ENCODE results near the gene PTBP1.
A peak's percentile ranks its signal among the peaks of the same experiment; 100 is the strongest.
"Not testable (repeated sequence)": the region's sequence is repeated elsewhere in the genome, so short reads cannot be mapped to it uniquely, and the experiment has no call there.

PTBP1 gene

DNA sequence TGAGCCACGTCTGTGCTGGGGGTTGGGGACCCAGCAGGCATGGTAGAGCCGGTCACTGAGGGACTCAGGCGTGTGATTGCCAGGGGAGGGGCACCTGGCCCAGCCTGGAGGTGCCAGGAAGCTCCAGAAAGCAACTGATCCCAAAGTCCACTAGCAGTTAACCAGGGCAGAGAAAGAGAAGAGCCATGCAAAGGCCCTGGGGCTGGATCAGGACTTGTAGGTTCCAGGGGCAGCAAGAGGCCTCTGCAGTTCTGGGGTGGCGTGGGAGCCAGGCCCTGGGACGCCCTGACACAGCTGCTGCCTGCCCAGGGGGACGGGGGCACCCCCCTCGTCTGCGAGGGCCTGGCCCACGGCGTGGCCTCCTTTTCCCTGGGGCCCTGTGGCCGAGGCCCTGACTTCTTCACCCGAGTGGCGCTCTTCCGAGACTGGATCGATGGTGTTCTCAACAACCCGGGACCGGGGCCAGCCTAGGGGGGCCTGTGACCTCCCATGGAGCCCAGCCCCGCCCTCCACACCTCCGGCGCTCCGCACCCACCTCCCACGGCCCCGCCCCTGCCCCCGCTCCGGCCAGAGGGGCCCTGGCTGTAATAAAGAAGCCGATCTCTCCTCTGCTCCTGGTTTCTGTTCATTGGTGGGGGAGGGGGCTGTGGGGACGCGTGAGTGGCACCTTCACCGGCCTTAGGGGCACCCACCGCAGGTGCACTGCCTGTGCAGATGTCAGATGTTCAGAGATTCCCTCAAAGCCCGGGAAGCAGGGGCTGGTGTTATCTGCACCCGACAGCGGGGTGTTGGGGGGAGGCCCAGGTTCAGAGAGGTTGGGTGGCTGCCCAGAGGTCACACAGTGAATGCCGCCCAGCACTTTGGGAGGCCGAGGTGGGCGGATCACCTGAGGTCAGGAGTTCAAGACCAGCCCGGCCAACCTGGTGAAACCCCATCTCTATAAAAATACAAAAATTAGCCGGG lies 34.4 kb downstream of the PTBP1 start:
- DNase-seq: no peak

DNA sequence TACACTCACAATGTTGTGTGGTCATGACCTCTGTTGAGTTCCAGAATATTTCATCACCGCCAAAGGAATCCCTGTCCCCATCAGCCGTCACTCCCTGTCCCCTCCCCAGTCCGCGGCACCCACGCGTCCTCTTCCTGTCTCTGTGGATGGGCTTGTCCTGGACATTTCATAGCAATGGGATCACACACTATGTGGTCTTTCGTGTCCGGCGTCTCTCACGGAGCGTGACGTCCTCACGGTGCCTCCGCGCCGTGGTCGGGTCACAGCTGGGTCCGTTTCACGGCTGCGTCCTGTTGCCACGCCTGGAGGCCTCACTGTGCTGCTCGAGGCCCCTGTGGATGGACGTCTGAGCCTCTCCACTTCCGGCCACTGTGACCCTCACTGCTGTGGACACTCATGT lies 37.0 kb downstream of the PTBP1 start:
- no peak for DNase-seq

DNA sequence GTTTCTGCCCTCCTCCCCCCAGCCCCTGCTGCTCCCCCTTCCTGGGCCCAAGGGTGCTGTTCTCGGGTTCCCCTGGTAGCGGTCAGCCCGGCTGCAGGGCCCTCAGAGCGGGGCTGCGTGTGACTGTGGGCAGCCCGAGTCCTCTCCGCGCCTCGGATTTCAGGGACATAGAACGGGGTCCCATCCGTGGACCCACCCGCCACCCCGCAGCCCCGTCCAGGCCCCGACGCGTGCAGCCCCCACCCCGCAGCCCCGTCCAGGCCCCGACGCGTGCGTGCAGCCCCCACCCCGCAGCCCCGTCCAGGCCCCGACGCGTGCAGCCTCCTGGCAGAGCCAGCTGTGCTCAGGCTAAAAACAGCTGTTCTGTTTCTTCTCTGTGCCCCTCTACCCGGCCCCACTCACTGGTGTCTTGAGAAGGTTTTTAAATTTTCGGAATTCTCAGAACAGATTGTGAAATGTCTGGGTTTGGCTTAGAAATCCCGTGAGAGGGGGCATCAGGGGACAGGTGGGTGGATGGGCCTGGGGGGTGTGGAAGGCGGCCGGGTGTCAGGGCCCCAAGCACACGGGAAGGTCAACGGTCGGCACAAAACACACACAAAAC lies 38.1 kb downstream of the PTBP1 start:
- DNase-seq: no peak

DNA sequence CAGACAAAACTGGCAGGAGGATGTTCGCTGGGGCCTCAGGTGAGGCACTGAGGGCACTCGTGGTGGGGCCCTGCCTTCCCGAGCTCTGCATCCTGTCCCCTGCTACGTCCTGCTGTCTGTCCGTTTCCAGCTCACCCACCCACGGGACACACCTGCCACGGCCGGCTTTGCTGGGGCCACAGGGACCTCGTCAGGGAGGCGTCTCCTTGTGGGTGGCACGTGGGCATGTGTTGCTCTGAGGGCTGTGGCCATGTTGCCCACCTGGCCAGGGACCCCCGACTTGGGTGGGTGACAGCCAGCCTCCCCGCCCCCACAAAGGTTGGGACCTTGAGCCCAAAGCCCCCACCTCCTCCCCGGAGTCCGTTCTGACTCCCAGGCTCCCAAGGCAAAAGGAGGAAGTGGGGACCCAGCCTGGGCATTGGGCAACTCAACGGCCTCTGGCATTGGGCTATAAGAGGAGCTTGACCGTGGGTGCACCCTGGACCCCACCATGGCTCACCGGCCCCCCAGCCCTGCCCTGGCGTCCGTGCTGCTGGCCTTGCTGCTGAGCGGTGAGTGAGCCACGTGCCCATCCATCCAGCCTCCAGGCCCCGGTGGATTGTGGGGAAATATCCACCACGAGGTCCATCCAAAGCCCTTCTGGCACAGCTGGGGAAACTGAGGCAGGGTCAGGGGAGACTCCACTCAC lies 43.4 kb downstream of the PTBP1 start, which contains the start of gene PRTN3:
TSS of gene PRTN3 (plus strand) at position 481 of the 688 bp plus-strand sequence. CDS start at position 491, 10 bp downstream.
- DNase-seq: no peak

DNA sequence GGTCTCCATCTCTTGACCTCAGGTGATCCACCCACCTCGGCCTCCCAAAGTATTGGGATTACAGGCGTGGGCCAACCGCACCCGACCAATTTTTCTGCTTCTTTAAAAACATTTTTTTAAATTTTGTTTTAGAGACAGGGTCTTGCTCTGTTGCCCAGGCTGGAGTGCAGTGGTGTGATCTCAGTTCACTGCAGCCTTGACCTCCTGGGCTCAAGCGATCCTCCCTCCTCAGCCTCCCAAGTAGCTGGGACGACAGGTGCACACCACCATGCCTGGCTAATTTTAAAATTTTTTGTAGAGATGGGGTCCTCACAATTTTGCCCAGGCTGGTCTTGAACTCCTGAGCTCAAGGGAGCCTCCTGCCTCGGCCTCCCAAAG lies 45.5 kb downstream of the PTBP1 start:
- not testable (repeated sequence) for DNase-seq

DNA sequence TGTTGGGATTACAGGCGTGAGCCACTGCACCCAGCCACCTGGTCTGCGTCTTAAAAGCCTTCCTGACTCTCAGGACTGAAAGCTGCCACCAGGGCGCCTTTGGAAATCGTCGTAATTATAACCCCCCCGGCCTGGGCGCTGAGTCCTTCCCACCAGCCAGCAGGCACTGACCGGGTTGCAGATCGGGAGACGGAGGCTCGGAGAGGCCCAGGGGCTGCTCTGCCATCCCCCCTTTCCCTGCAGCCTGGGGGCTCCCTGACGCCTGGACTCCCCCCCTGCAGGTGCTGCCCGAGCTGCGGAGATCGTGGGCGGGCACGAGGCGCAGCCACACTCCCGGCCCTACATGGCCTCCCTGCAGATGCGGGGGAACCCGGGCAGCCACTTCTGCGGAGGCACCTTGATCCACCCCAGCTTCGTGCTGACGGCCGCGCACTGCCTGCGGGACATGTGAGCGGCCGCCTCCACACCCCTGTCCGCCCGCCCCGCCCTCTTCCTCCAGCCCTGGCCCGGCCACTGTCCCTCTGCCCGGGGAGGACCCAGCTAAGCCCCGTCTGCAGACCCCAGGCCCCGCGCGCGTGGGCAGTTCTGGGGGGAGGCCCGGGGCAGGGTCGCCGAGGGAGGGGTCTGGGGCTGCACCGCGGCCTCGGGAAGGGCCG lies 46.1 kb downstream of the PTBP1 start:
- peak; percentile 33 for DNase-seq

DNA sequence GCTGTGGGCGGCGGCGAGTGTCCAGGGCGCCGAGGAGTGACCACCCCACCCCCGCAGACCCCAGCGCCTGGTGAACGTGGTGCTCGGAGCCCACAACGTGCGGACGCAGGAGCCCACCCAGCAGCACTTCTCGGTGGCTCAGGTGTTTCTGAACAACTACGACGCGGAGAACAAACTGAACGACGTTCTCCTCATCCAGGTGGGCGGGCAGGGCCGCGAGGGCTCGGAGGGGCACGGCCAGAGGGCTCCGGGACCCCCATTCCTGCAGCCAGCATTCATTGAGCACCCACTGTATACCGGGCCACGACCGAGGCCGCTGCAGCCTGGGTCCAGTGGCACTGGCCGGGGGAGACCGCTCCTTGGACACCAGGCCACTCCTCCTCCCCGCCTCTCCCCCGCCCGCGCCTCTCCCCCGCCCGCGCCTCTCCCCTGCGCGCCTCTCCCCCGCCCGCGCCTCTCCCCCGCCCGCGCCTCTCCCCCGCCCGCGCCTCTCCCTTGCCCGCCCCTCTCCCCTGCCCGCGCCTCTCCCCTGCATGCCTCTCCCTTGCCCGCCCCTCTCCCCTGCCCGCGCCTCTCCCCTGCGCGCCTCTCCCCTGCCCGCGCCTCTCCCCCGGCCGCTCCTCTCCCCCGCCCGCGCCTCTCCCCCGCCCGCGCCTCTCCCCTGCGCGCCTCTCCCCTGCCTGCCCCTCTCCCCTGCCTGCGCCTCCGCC lies 46.7 kb downstream of the PTBP1 start:
- DNase-seq: no peak

DNA sequence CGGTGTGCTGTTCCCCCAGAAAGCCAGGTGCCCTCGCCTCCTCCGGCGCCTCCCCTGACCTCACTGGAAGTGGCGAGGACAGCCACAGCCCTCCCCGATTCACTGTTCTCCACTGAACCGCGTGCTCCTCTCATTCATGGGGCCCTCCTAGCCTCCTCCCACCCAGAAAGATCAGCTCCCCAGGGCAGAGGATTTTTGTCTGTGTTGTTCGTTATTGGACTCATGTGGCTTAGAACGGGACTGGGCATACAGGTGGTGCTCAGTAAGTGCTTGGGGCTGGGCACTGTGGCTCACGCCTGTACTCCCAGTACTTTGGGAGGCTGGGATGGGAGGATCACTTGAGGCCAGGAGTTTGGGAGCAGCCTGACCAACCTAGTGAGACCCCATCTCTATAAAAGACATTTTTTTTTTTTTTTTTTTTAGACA lies 47.3 kb downstream of the PTBP1 start:
- DNase-seq: peak; percentile 48

DNA sequence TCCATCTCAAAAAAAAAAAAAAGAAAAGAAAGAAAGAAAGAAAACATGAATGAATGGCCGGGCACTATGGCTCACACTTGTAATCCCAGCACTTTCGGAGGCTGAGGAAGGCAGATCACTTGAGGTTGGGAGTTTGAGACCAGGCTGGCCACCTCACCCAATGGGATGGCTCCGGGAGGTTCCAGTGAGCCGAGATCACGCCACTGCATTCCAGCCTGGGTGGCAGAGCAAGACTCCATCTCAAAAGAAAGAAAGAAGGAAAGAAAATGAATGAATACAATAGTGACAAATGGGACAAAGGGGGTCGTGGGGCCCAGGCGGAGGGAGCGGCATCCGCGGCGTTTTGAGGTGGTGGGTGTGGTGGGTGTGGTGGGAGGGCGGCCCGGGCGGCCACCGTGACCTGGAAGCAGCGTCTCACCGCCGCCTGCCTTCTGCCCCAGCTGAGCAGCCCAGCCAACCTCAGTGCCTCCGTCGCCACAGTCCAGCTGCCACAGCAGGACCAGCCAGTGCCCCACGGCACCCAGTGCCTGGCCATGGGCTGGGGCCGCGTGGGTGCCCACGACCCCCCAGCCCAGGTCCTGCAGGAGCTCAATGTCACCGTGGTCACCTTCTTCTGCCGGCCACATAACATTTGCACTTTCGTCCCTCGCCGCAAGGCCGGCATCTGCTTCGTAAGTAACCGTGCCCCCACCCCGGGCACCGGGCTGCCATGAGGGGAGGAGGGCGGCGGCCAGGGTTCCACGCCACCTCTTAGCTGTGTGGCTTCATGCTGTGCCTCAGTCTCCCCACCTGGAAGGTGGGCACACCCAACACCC lies 48.7 kb downstream of the PTBP1 start:
- DNase-seq: no peak

DNA sequence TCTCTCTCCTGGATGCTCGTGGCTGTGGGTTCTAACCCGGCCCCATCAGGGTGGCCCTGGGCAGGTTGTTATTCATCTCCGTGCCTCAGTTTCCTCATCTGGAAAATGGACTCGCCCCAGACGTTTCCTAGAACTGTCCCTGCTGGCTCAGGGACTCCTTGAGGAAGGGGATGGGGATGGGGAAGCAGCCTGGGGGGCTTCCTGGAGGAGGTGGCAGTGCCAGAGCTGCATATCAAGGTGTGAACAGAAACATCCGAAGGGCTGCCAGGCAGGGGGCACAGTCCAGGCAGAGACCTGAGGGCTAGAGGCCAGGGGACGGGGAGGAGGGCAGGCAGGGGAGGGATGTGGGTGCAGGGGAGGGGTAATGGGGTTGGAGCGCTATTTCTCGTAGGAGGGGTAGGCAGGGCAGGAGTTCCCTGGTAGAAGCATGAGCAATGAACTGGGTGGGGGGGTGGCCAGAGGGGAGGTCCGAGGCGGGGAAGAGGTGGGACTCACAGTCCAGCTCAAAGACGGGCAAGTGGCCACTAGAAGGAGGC lies 51.2 kb downstream of the PTBP1 start:
- DNase-seq: no peak

DNA sequence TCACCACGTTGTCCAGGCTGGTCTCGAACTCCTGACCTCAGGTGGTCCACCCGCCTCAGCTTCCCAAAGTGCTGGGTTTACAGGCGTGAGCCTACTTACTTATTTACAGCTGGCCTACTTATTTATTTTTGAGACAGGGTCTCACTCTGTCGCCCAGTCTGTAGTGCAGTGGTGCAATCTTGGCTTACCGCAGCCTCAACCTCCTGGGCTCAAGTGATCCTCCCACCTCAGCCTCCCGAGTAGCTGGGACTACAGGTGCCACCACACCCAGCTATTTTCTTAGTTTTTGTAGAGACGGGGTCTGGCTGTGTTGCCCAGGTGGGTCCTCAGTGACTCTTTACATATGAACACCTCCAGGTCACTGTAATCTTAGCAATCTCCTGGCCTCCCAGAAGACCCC lies 51.9 kb downstream of the PTBP1 start:
- not testable (repeated sequence) for DNase-seq

DNA sequence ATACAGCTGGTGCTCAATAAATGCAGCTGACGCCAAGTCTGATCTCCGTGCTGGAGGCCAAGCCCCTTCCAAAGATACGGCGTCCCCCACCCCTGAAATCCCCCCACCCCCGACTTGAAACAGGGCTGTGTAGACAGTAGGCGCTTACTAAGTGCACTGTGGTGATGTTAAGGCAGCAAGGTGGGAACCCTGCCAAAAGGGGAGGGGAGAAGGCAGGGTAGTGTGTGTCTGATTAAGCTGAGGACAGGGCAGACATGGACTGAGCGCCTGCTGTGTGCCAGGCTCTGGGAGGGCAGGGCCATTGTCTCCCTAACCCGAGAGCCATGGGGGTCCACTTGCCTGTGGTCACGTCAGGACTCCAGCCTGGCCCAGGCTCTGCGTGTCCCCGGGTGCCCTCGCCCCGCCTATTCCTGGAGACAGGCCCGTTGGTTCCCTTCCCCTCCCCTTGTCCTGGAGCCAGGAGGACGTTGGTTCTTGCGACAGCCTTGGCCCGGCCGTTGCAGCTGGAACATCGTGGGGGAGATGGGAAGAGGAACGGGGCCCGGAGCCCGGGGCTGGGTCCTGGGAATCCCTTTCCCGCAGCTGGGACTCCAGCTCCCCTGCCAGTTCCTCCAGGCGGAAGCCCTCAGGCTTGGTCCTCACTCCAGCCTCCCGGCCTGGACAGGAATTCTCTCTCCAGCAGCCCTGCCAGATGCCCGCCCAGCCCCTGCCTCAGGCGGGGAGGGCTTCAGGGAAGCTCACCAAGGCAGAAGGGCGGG lies 53.1 kb downstream of the PTBP1 start:
- peak; percentile 70 for DNase-seq

DNA sequence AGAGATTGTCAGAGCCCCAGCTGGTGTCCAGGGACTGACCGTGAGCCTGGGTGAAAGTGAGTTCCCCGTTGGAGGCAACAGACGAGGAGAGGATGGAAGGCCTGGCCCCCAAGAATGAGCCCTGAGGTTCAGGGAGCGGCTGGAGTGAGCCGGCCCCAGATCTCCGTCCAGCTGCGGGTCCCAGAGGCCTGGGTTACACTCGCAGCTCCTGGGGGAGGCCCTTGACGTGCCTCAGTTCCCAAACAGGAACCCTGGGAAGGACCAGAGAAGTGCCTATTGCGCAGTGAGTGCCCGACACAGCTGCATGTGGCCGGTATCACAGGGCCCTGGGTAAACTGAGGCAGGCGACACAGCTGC lies 53.7 kb downstream of the PTBP1 start:
- DNase-seq: no peak

DNA sequence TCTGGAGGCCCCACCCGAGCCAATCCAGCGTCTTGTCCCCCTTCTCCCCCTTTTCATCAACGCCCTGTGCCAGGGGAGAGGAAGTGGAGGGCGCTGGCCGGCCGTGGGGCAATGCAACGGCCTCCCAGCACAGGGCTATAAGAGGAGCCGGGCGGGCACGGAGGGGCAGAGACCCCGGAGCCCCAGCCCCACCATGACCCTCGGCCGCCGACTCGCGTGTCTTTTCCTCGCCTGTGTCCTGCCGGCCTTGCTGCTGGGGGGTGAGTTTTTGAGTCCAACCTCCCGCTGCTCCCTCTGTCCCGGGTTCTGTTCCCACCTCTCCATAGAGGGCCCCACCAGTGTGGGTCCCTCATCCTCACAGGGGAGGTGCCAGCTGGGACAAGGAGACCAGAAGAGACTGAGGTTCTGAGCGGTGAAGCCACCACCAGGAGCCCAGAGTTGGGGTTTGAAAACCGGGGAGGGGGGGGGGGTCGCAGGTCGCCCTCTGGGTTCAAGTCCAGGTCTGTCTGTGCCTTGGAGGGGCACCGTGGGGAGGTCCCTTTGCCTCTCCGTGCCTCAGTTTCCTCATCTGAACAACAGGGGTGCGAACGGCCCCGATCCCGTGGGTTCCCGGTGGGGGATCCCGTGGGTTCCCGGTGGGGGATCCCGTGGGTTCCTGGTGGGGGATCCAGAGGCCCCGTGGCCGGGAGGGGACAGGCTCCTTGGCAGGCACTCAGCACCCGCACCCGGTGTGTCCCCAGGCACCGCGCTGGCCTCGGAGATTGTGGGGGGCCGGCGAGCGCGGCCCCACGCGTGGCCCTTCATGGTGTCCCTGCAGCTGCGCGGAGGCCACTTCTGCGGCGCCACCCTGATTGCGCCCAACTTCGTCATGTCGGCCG lies 55.1 kb downstream of the PTBP1 start, which contains the start of gene ELANE:
TSS of gene ELANE (plus strand) at position 168 of the 878 bp plus-strand sequence. CDS start at position 194, 26 bp downstream.
- peak; percentile 38 for DNase-seq

DNA sequence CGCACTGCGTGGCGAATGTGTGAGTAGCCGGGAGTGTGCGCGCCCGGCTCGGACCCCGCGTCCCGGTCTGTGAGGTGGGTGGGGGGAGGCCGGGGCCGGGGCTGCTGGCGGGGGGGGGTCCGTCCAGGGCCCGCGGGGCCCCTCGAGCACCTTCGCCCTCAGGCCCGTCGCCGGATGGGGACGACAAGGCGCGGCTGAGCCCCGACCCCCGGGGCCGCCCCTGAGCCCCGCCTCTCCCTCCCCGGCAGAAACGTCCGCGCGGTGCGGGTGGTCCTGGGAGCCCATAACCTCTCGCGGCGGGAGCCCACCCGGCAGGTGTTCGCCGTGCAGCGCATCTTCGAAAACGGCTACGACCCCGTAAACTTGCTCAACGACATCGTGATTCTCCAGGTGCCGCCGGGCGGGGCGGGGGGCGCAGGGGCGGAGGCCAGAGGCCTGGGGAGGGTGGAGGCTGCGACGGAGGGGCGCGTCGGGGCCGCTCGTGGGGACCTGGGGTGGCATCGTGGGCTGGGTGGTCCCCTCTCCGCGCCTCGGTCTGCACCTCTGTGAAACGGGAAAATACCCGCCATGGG lies 55.8 kb downstream of the PTBP1 start:
- DNase-seq: no peak

DNA sequence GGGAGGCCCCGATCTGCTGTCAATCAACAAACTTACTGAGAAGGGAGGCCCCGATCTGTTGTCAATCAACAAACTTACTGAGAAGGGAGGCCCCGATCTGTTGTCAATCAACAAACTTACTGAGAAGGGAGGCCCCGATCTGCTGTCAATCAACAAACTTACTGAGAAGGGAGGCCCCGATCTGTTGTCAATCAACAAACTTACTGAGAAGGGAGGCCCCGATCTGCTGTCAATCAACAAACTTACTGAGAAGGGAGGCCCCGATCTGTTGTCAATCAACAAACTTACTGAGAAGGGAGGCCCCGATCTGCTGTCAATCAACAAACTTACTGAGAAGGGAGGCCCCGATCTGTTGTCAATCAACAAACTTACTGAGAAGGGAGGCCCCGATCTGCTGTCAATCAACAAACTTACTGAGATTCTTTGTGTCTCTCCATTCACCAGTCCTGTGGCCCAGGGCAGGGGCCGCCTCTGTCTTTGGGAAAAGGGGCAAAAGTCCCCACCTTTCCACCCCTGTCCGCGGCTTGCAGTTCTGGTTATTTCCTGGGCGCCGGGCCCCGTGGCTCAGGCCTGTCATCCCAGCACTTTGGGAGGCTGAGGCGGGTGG lies 56.5 kb downstream of the PTBP1 start:
- DNase-seq: not testable (repeated sequence)

DNA sequence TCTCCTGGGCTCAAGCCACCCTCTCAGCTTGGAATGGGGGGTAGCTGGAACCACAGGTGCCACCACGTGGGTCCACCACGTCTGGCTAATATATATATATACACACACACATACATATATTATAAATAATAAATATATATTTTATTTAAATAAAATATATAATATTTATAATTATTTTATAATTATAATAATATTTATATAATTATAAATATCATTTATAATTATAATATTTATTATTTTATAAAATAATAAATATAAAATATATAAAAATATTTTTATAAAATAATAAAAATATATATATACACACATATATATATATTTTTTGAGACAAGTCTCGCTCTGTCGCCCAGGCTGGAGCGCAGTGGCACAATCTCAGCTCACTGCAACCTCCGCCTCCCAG lies 57.3 kb downstream of the PTBP1 start:
- DNase-seq: no peak

DNA sequence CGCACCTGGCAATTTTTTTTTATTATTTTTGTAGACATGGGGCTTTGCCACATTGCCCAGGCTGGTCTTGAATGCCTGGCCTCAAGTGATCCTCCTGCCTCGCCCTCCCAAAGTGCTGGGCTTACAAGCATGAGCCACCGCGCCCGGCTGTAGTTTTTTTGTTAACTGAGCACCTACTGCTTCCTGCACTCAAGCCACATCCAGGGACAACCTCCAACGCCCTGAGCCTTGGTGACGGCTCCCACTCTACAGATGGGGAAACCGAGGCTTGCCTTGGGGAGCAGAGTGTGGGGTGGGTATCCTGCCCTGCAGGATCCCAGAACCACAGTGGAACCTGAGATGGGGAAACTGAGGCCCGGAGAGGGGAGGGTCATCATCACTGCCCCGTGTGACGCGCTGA lies 57.9 kb downstream of the PTBP1 start:
- no peak for DNase-seq
